ENCODE measurements around the gene NMRK1. TPM values are rescaled to one million over a fixed set of nuclear protein-coding genes. Genes with fewer than 3 reads are reported as not detected.

NMRK1 gene
- total and polyA plus RNA-seq, 2 of the 13 experiments (the other 11 are each of a cell fraction or from before 2014, with no cell fraction given) = 9.1 to 12.9 TPM

GRCh38 chr9:75088646-75089372, 854 bp upstream of the NMRK1 start (continued):
- TF ChIP-seq HOXA3 (CRISPR knock-in tag; IDR thresholded peaks at IDR 0.05) (peak; percentile 34; the same call in 1 of the 2 replicates), FOXA1 (IDR thresholded peaks at IDR 0.05) (no peak), FOXA1 (CRISPR knock-in tag; IDR thresholded peaks at IDR 0.05) (no peak), KAT2B (IDR thresholded peaks at IDR 0.05; ENCODE audit: borderline replicate concordance, low read depth, low read length) (no peak), PHF8 (CRISPR knock-in tag; IDR thresholded peaks at IDR 0.05) (no peak; the same call in 1 of the 2 replicates)
- TF ChIP-seq, protein P1, sequence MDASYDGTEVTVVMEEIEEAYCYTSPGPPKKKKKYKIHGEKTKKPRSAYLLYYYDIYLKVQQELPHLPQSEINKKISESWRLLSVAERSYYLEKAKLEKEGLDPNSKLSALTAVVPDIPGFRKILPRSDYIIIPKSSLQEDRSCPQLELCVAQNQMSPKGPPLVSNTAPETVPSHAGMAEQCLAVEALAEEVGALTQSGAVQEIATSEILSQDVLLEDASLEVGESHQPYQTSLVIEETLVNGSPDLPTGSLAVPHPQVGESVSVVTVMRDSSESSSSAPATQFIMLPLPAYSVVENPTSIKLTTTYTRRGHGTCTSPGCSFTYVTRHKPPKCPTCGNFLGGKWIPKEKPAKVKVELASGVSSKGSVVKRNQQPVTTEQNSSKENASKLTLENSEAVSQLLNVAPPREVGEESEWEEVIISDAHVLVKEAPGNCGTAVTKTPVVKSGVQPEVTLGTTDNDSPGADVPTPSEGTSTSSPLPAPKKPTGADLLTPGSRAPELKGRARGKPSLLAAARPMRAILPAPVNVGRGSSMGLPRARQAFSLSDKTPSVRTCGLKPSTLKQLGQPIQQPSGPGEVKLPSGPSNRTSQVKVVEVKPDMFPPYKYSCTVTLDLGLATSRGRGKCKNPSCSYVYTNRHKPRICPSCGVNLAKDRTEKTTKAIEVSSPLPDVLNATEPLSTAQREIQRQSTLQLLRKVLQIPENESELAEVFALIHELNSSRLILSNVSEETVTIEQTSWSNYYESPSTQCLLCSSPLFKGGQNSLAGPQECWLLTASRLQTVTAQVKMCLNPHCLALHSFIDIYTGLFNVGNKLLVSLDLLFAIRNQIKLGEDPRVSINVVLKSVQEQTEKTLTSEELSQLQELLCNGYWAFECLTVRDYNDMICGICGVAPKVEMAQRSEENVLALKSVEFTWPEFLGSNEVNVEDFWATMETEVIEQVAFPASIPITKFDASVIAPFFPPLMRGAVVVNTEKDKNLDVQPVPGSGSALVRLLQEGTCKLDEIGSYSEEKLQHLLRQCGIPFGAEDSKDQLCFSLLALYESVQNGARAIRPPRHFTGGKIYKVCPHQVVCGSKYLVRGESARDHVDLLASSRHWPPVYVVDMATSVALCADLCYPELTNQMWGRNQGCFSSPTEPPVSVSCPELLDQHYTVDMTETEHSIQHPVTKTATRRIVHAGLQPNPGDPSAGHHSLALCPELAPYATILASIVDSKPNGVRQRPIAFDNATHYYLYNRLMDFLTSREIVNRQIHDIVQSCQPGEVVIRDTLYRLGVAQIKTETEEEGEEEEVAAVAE (CRISPR knock-in tag; IDR thresholded peaks at IDR 0.05; ENCODE audit: borderline replicate concordance) = no peak

DNA sequence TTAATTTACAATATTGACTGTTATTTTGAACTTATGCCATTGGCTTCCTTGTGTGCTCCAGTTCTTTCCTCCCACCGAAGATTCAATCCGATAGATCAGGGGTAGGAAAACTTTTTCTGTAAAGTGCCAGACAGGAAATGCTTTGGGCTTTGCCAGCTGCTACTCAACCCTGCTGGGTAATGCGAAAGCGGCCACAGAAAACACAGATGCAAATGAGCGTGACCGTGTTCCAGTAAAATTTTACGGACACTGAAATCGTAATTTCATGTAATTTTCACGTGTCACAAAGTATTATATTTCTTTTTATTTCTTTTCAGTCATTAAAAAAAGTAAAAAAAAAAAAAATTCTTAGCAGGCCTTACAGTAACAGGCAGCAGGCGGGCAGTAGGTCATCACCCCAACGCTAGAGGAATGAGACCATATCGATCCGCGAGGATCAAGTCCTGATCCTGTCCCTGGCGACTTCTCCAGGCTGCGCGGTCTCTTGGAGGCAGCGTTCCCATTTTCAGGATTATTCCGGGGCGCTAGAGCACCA, 599 bp downstream of the NMRK1 start:
- H3K27ac ChIP-seq (ENCODE audit: extremely low read length, insufficient read depth, low read length) = peak overlapping the region; percentile 98
- WGBS (ENCODE audit: low lambda C conversion rate) = under 1% methylated on average over 19 of the region's 20 CpGs
- intact Hi-C loops (cut with micrococcal nuclease; ENCODE audit: unreplicated experiment) = loop anchor here (5.0 kb wide), 2 partner anchors 95 to 135 kb away; partner anchors contain the start of gene C9orf40
- TF ChIP-seq ARID2 (CRISPR knock-in tag; IDR thresholded peaks at IDR 0.05; ENCODE audit: borderline replicate concordance) = no peak
- TF ChIP-seq EEA1 (CRISPR knock-in tag; IDR thresholded peaks at IDR 0.05; ENCODE audit: borderline replicate concordance) = no peak
- TF ChIP-seq, protein P2, sequence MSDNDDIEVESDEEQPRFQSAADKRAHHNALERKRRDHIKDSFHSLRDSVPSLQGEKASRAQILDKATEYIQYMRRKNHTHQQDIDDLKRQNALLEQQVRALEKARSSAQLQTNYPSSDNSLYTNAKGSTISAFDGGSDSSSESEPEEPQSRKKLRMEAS (IDR thresholded peaks at IDR 0.05) = 0 out of 2 replicates have a peak, but pooled peaks have one; percentile 12
- no peak for TF ChIP-seq ZNF598 (CRISPR knock-in tag; IDR thresholded peaks at IDR 0.05; ENCODE audit: borderline replicate concordance)
- TF ChIP-seq ONECUT2 (CRISPR knock-in tag; IDR thresholded peaks at IDR 0.05) = peak; percentile 88
- TF ChIP-seq RAD51 (IDR thresholded peaks at IDR 0.05; ENCODE audit: borderline replicate concordance) = no peak
- TF ChIP-seq JDP2 (CRISPR knock-in tag; IDR thresholded peaks at IDR 0.05; ENCODE audit: borderline replicate concordance) = no peak
- TF ChIP-seq ZNF224 (CRISPR knock-in tag; IDR thresholded peaks at IDR 0.05) = no peak
- TF ChIP-seq, protein P3, sequence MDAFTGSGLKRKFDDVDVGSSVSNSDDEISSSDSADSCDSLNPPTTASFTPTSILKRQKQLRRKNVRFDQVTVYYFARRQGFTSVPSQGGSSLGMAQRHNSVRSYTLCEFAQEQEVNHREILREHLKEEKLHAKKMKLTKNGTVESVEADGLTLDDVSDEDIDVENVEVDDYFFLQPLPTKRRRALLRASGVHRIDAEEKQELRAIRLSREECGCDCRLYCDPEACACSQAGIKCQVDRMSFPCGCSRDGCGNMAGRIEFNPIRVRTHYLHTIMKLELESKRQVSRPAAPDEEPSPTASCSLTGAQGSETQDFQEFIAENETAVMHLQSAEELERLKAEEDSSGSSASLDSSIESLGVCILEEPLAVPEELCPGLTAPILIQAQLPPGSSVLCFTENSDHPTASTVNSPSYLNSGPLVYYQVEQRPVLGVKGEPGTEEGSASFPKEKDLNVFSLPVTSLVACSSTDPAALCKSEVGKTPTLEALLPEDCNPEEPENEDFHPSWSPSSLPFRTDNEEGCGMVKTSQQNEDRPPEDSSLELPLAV (CRISPR knock-in tag; conservative IDR thresholded peaks at IDR 0.05; ENCODE audit: low read depth) = no peak
- no peak for TF ChIP-seq ZNF562 (CRISPR knock-in tag; IDR thresholded peaks at IDR 0.05; ENCODE audit: borderline replicate concordance)
- no peak for TF ChIP-seq FOXO1 (CRISPR knock-in tag; IDR thresholded peaks at IDR 0.05)

More for the DNA sequence above, 599 bp downstream of the NMRK1 start:
- POLR2A ChIA-PET = interaction anchor here (0.6 to 2.3 kb wide), 5 partner anchors 60 to 1308 kb away, joined by 4 to 18 read pairs (median 5); partner anchors contain the start of genes CARNMT1 and RFK
- no peaks in the 10 kb centered on the region for H3K9me3 ChIP-seq (ENCODE audit: low read length)
- H4K20me1 ChIP-seq (ENCODE audit: insufficient read depth, low read length) = peaks cover 5% of the 10 kb centered on the region; the same call in 1 of the 2 replicates
- BruUV-seq (replicated peaks) = TSS peak; percentile 72
- peak overlapping the region; percentile 85 to 98 (median 91) for H3K4me3 ChIP-seq (replicated peaks in 1 of 3; ENCODE audit: insufficient read depth in 1 of 3, low read depth in 2 of 3, low read length in 3 of 3)
- in situ Hi-C loops (cut with HindIII; ENCODE audit: extremely low pct_ligation_motif_present, low pct_unique_long_range_greater_than_20kb) = loop anchor here (5.0 kb wide), 1 partner anchor 135 kb away; the partner anchor contains the start of gene C9orf40
- DNase-seq (ENCODE audit: low spot score) (peak; percentile 21), FAIRE-seq (peak; percentile 8), ATAC-seq (peak; percentile 55)
- H3K79me2 ChIP-seq (ENCODE audit: insufficient read depth, low read length) = peaks cover 23% of the 10 kb centered on the region
- CTCF ChIA-PET (ENCODE audit: low intra/inter-chr PET ratio, low total read pairs) = no interaction called here
- no peak overlapping the region for H2AFZ ChIP-seq (ENCODE audit: low read length)
- H3K36me3 ChIP-seq (replicated peaks in 1 of 2; ENCODE audit: control insufficient read depth in 1 of 2, insufficient read depth in 2 of 2, low read length in 2 of 2) = no peaks in the 10 kb centered on the region
- peaks cover 78% of the 10 kb centered on the region for H3K4me1 ChIP-seq (ENCODE audit: insufficient read depth, low read length)
- peak overlapping the region; percentile 93 for H3K9ac ChIP-seq (ENCODE audit: insufficient read depth, low read depth, low read length)
- peak overlapping the region; percentile 86 for H3K4me2 ChIP-seq (ENCODE audit: low read depth, low read length)
- no peaks in the 10 kb centered on the region; a peak in 1 of 5 replicates for H3K27me3 ChIP-seq (ENCODE audit: control insufficient read depth in 1 of 2, insufficient read depth in 2 of 2, low read length in 2 of 2)

Data from HepG2 (cell line).